Adrenal gland (tissue), 5 donors: ENCODE data around the gene OAS3.

Experiments
- CTCF ChIP-seq, 6 experiments: fragments of 450-650 bp in 4 of 6; fragments of 200-600 bp in 2 of 6; sonication (generic) in 1 of 6; IDR thresholded peaks; 1 replicate in 5 of 6; 2 replicates in 1 of 6; pipeline versions ENCODE4 v1.5.1 to v1.8.0; 2016 to 2021; ENCODE audit warnings: antibody characterized with exemption in 6 of 6, mild to moderate bottlenecking in 2 of 6, moderate library complexity in 1 of 6
- POLR2A ChIP-seq, 2 donors: fragments of 450-650 bp; IDR thresholded peaks; one replicate each; pipeline ENCODE4 v1.6.1; 2017; ENCODE audit warnings: antibody characterized with exemption in 2 of 2, mild to moderate bottlenecking in 2 of 2, moderate library complexity in 1 of 2
- donor health status: DM: no; HTN: no; CAD: no.

DNA sequence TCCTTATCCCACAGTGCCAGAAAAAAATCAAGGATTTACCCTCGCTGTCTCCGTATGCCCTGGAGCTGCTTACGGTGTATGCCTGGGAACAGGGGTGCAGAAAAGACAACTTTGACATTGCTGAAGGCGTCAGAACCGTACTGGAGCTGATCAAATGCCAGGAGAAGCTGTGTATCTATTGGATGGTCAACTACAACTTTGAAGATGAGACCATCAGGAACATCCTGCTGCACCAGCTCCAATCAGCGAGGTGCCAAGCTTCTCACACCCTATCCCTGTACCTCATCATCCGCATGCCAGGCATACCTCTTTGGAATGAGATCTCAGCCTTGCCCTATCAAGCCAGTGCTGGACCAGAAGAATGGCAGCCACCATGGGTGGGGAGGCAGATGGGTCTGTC lies 59.2 kb downstream of the OAS3 start:
- TF ChIP-seq CTCF (IDR thresholded peaks at IDR 0.05) (no peak), POLR2A (IDR thresholded peaks at IDR 0.05) (no peak)
